Measurements from ENCODE around the gene LIPC.

DNA sequence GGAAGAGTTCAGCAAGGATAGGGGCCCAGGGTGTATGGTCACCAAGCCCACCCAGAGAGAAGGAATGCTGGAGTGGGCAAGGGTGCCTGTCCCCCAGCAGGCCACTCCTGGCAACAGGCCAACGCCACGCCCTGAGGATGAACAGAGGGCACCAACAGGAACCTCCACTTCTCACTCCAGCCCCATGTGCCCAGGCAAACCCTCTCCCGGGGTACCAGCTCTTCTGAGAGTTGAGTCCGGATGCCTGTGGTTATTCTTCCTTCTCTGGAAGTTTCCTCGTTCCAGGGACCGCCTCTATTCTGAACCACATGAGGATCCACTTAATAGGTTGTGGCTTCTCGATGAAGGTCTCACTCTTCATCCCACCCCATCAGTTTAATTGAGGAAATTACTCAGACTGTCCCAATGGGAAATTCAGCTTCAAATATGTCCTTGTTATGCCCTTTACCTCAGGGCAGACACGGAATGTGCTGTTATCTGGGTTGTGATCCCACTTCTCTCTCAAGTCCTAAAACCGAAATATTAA is 114.3 kb downstream of the LIPC start:
- no peak for TF ChIP-seq ZNF558 (tag by site-specific recombination; IDR thresholded peaks at IDR 0.05)
- no peak for TF ChIP-seq ZIC2 (tag by site-specific recombination; IDR thresholded peaks at IDR 0.05)
- TF ChIP-seq, protein P1, sequence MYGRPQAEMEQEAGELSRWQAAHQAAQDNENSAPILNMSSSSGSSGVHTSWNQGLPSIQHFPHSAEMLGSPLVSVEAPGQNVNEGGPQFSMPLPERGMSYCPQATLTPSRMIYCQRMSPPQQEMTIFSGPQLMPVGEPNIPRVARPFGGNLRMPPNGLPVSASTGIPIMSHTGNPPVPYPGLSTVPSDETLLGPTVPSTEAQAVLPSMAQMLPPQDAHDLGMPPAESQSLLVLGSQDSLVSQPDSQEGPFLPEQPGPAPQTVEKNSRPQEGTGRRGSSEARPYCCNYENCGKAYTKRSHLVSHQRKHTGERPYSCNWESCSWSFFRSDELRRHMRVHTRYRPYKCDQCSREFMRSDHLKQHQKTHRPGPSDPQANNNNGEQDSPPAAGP (tag by site-specific recombination; IDR thresholded peaks at IDR 0.05) = no peak

All from HEK293 (cell line).